Lower leg skin (tissue), 4 donors: ENCODE results near the gene FOXJ3. TPM values are rescaled to one million over a fixed set of nuclear protein-coding genes. Genes with fewer than 3 reads are reported as not detected.

Experiments used
- DNase-seq, 2 donors: peaks; one replicate each; pipeline ENCODE4 v3.0.0-alpha.2; 2019; ENCODE audit warnings: low spot score in 2 of 2
- H3K4me3 ChIP-seq: fragments of 200-600 bp; sonication (generic); 2 replicates; pipeline ENCODE4 v1.5.1; 2017; ENCODE audit warnings: mild to moderate bottlenecking, low read depth; ENCODE audit not compliant: poor library complexity, severe bottlenecking
- POLR2A ChIP-seq, 2 donors: fragments of 450-650 bp; IDR thresholded peaks; one replicate each; pipeline ENCODE4 v1.6.1; 2016 to 2017; ENCODE audit warnings: antibody characterized with exemption in 2 of 2, mild to moderate bottlenecking in 1 of 2, moderate library complexity in 1 of 2
- WGBS, 2 donors: methylation state at CpG; one replicate each; pipeline ENCODE4 v1.1.5; 2018; 5-methylcytosine and 5-hydroxymethylcytosine counted together
- intact Hi-C: fragments of 100-400 bp; cut with DNase I; formaldehyde crosslinking; loops from one replicate; pipeline ENCODE4 v1.15.0; 2023; ENCODE audit warnings: low total_unique reads
- total RNA-seq, 4 donors: library from RNA; depleted of rRNA; stranded (reverse); fragments of >200 nt; gene quantifications; one replicate each; pipeline ENCODE4 v1.1.0, GENCODE V29; 2016
- TF ChIP-seq, protein P1 (sequence below), 3 donors: fragments of 450-650 bp; IDR thresholded peaks; one replicate each; pipeline ENCODE4 v1.5.1; 2016; ENCODE audit warnings: antibody characterized with exemption in 3 of 3, mild to moderate bottlenecking in 3 of 3, moderate library complexity in 2 of 3

Gene FOXJ3
- total RNA-seq, 4 donors from 2014 or later = 29.8 to 39.6 (median 35.9) TPM

DNA sequence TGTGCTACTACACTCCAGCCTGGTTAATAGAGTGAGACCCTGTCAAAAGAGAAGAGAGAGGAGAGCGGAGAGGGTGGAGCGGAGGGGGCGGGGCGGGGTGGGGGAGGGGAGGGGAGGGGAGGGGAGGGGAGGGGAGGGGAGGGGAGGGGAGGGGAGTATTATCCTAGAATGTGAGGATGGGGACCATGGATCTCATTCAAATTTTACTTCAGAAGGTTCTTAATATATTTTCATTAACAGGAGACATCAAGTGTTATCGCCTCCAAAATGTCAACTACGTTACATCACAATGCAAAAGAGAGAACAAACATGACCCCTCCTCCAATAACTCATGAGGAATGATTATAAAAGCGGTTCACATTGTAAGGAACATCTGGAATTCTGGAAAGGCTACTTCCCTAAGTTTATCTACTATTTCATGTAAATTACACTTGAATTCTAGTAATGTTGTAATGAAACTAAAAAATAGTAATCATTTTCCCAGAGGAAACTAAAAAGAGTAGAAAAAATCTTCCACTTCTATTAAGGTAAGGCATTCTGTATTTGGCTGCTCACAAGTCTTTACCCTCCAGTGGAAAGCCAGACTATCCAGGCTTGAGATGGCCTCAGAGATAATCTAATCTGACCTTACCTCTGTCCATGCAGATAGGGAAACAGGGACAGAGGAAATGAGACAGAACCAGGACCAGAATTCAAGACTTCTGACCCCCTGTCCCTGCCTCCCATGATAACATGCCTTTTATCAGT, 151.7 kb downstream of the FOXJ3 start:
- no peak overlapping the region for H3K4me3 ChIP-seq
- intact Hi-C loops = no loop called here
- TF ChIP-seq POLR2A (IDR thresholded peaks at IDR 0.05) = no peak
- TF ChIP-seq, protein P1, sequence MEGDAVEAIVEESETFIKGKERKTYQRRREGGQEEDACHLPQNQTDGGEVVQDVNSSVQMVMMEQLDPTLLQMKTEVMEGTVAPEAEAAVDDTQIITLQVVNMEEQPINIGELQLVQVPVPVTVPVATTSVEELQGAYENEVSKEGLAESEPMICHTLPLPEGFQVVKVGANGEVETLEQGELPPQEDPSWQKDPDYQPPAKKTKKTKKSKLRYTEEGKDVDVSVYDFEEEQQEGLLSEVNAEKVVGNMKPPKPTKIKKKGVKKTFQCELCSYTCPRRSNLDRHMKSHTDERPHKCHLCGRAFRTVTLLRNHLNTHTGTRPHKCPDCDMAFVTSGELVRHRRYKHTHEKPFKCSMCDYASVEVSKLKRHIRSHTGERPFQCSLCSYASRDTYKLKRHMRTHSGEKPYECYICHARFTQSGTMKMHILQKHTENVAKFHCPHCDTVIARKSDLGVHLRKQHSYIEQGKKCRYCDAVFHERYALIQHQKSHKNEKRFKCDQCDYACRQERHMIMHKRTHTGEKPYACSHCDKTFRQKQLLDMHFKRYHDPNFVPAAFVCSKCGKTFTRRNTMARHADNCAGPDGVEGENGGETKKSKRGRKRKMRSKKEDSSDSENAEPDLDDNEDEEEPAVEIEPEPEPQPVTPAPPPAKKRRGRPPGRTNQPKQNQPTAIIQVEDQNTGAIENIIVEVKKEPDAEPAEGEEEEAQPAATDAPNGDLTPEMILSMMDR (IDR thresholded peaks at IDR 0.05) = no peak
- 87 to 96% methylated on average over 7 of the region's 7 CpGs for WGBS, 2 donors
- DNase-seq = no peak

DNA sequence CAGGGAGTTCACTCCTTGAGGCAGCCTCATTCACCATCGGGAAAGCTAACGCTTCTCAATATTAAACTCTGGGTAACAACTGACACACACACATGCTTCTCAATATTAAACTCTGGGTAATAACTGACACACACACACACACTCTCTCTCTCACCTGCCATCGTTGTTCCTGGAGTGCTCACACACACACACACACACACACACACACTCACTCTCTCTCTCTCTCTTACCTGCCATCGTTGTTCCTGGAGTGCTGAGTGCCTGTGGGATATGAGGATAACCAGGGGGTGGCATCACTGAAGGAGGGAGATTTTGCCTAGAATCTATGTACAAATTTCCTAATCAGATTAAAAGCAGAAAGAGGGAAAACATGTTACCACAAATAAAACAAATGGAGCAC, 153.3 kb downstream of the FOXJ3 start:
- TF ChIP-seq, protein P1 (IDR thresholded peaks at IDR 0.05) = no peak
- 85 to 90% methylated on average over 4 of the region's 4 CpGs for WGBS, 2 donors
- H3K4me3 ChIP-seq = no peak overlapping the region
- intact Hi-C loops = no loop called here
- no peak for DNase-seq

DNA sequence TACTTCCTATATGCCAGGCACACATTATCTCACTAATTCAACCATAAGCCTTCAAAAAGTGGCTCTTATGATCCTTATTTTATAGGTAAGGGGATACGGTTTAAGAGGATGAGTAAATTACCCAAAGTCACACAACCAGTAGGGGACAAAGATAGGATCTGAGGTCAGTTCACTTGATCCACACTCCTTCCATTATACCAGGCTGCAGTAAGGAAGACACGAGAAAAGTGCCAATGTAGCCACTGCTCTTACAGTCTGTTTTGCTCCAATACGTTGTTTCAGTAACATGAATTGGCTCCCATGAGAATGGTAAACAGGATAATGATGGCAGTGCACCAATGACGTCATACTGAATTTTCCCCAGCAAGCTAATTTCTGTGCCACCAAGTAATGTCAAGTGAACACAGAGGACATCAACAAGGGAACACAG, 155.1 kb downstream of the FOXJ3 start:
- DNase-seq = no peak
- 64 to 73% methylated on average over 4 of the region's 4 CpGs for WGBS, 2 donors
- H3K4me3 ChIP-seq = no peak overlapping the region
- intact Hi-C loops = no loop called here
- no peak for TF ChIP-seq POLR2A (IDR thresholded peaks at IDR 0.05)
- TF ChIP-seq, protein P1 (IDR thresholded peaks at IDR 0.05) = no peak

DNA sequence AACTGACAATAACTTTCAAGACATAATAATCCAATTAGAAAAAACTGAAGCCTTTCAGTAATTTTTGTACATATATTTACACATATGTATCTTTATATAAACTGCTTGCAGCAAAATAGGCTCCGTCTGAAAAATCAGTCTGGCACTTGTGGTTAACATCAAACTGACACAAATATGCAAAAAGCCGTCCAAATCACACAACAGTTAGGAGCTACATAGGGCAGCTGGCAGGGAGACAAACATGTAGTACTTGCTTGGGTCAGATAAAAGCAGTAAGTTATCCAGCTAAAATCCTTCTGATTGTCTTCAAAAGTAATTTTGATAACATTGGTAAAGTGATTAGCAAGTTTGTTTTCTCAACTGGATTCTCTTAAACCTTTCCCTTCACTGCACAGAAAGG, 155.8 kb downstream of the FOXJ3 start:
- no peak for DNase-seq
- TF ChIP-seq POLR2A (IDR thresholded peaks at IDR 0.05) = no peak
- TF ChIP-seq, protein P1 (IDR thresholded peaks at IDR 0.05) = no peak
- WGBS, 2 donors = 32 to 53% methylated on average over 2 of the region's 2 CpGs
- H3K4me3 ChIP-seq = no peak overlapping the region
- intact Hi-C loops = no loop called here

DNA sequence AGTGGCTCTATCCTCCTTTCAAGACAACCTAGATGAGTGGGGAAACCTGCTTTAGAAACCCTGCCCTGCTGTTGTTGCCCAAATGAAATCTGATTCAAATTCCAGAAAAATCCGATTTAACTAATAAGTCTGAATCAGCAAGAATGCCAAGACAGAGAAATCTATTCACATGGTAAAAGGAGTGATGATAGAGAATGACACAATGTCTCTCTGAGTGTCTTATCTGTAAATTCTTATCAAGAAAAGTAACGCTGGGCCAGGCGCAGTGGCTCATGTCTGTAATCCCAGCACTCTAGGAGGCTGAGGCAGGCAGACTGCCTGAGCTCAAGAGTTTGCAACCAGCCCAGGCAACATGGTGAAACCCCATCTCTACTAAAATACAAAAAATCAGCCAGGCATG, 156.8 kb downstream of the FOXJ3 start:
- no peak for TF ChIP-seq POLR2A (IDR thresholded peaks at IDR 0.05)
- TF ChIP-seq, protein P1 (IDR thresholded peaks at IDR 0.05) = no peak
- 60 to 72% methylated on average over 3 of the region's 3 CpGs for WGBS, 2 donors
- H3K4me3 ChIP-seq = no peak overlapping the region
- DNase-seq = no peak
- intact Hi-C loops = no loop called here

DNA sequence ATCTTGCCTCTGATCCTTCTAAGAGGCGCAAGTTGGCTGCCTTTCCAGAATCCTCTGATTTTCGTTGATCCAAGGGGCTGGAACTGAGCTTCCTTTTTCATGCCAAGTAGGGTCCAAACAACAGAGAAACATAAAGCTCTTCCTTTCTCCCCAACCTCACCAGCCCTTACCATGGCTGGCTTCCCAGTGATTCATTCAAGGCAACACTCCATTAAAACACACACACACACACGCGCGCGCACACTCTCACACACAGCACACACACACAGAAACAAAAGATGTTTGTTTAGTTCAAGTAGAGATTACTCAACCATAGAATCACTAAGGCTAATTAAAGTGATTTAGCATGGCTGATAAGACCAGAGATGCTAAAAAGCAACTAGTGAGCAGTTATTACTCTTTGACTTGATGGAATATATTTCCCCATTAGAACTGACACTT, 157.5 kb downstream of the FOXJ3 start:
- no peak for DNase-seq
- WGBS, 2 donors = 29 to 60% methylated on average over 6 of the region's 6 CpGs
- TF ChIP-seq, protein P1 (IDR thresholded peaks at IDR 0.05) = no peak
- TF ChIP-seq POLR2A (IDR thresholded peaks at IDR 0.05) = no peak
- no peak overlapping the region for H3K4me3 ChIP-seq
- intact Hi-C loops = no loop called here
